AG04450 (cell line): ENCODE results near the gene SLC39A9. TPM values are rescaled to one million over a fixed set of nuclear protein-coding genes. Genes with fewer than 3 reads are reported as not detected.

Experiments used
- CTCF ChIA-PET: fragments of 300-600, 350-600 bp; formaldehyde crosslinking; extraction: SDS; loops from one replicate; lab custom pipeline; 2022; ENCODE audit warnings: antibody characterized with exemption, inconsistent platforms; lab: Charles Lee
- POLR2A ChIA-PET: fragments of 350-600 bp; formaldehyde crosslinking; extraction: SDS; loops from one replicate; lab custom pipeline; 2021; ENCODE audit warnings: antibody characterized with exemption, inconsistent platforms; lab: Yijun Ruan, JAX
- DNase-seq: peaks from one replicate; pipeline ENCODE4 v3.0.0-alpha.2; 2011; ENCODE audit warnings: low read depth, low spot score
- H3K27ac ChIP-seq: one replicate; pipeline ENCODE4 v1.5.1; 2012; ENCODE audit warnings: low read depth, low read length, control low read depth
- H3K27me3 ChIP-seq: one replicate; pipeline ENCODE4 v1.6.0; 2012; ENCODE audit warnings: low read length; ENCODE audit not compliant: control insufficient read depth, insufficient read depth
- H3K4me3 ChIP-seq: 2 replicates; pipeline ENCODE4 v1.5.1; 2011; ENCODE audit warnings: mild to moderate bottlenecking, low read depth, low read length, control low read depth
- H3K9me3 ChIP-seq: 2 replicates; pipeline ENCODE4 v1.5.1; 2012; ENCODE audit warnings: low read length; ENCODE audit not compliant: control insufficient read depth, insufficient read depth
- CTCF ChIP-seq: IDR thresholded peaks from 2 replicates; pipeline ENCODE4 v1.5.1; 2011; ENCODE audit warnings: low read depth, low read length, control low read depth, inconsistent platforms
- polyA plus RNA-seq: library from polyadenylated mRNA; depleted of rRNA; stranded (reverse); fragments of >200 nt; gene quantifications from 2 replicates; pipeline ENCODE4 v1.2.3, GENCODE V29; 2011; rRNA removed

SLC39A9 gene
- polyA plus RNA-seq, 1 experiment: 82.2 TPM

GRCh38 chr14:69501423-69501838 is 102.9 kb downstream of the SLC39A9 start:
- ChIA-PET POLR2A (no interaction called here), CTCF (no interaction called here)
- Histone ChIP-seq H3K9me3 (no peaks in the 10 kb centered on the region; the same call in 1 of the 2 replicates), H3K4me3 (no peak overlapping the region), H3K27ac (no peak overlapping the region), H3K27me3 (peaks cover 40% of the 10 kb centered on the region)
- TF ChIP-seq CTCF: no peak
- DNase-seq: no peak

GRCh38 chr14:69504775-69505174 is 106.3 kb downstream of the SLC39A9 start:
- no peak for TF ChIP-seq CTCF
- Histone ChIP-seq H3K4me3 (no peak overlapping the region), H3K9me3 (no peaks in the 10 kb centered on the region; the same call in 1 of the 2 replicates), H3K27ac (no peak overlapping the region), H3K27me3 (peaks cover 40% of the 10 kb centered on the region)
- DNase-seq: no peak
- CTCF ChIA-PET: interaction anchor here (0.7 to 0.9 kb wide), 2 partner anchors 31 to 223 kb away, joined by 3 read pairs; no protein-coding TSS in a partner anchor
- POLR2A ChIA-PET: no interaction called here

GRCh38 chr14:69505338-69506240 is 107.1 kb downstream of the SLC39A9 start:
- Histone ChIP-seq H3K27ac (no peak overlapping the region), H3K9me3 (no peaks in the 10 kb centered on the region; the same call in 1 of the 2 replicates), H3K4me3 (no peak overlapping the region), H3K27me3 (peaks cover 34% of the 10 kb centered on the region)
- POLR2A ChIA-PET: interaction anchor here (0.5 kb wide), 1 partner anchor 252 kb away, joined by 4 read pairs; no protein-coding TSS in a partner anchor
- TF ChIP-seq CTCF: no peak
- no peak for DNase-seq
- CTCF ChIA-PET: interaction anchor here (0.7 to 0.9 kb wide), 2 partner anchors 30 to 222 kb away, joined by 3 read pairs; no protein-coding TSS in a partner anchor

GRCh38 chr14:69506241-69506595 is 107.7 kb downstream of the SLC39A9 start:
- POLR2A ChIA-PET: interaction anchor here (0.5 kb wide), 1 partner anchor 251 kb away, joined by 4 read pairs; no protein-coding TSS in a partner anchor
- Histone ChIP-seq H3K27me3 (peaks cover 33% of the 10 kb centered on the region), H3K4me3 (no peak overlapping the region), H3K9me3 (no peaks in the 10 kb centered on the region), H3K27ac (no peak overlapping the region)
- no peak for TF ChIP-seq CTCF
- no peak for DNase-seq
- CTCF ChIA-PET: no interaction called here

Other genes starting within 250 kb of the SLC39A9 start
- gene DCAF5, start 245.6 kb upstream of the SLC39A9 start, polyA plus RNA-seq: 32.4 and 34.1 TPM in 2 replicates
- 15.3 and 16.7 TPM in 2 replicates for gene EXD2, start 207.2 kb upstream of the SLC39A9 start, polyA plus RNA-seq
- gene GALNT16, start 138.5 kb upstream of the SLC39A9 start, polyA plus RNA-seq: 1.3 and 1.6 TPM in 2 replicates
- gene ERH, start 393 bp upstream of the SLC39A9 start, polyA plus RNA-seq: 110 and 164 TPM in 2 replicates
- gene PLEKHD1, start 86.0 kb downstream of the SLC39A9 start, polyA plus RNA-seq: not detected in 2 replicates
- not detected in 2 replicates for gene CCDC177, start 176.2 kb downstream of the SLC39A9 start, polyA plus RNA-seq
- gene SUSD6, start 212.9 kb downstream of the SLC39A9 start, polyA plus RNA-seq: 14.4 and 16.3 TPM in 2 replicates